ENCODE results near the gene CEP43. TPM values are rescaled to one million over a fixed set of nuclear protein-coding genes. Genes with fewer than 3 reads are reported as not detected.

The CEP43 gene
- total RNA-seq, 1 donor from 2014 or later, result 78.0 TPM

DNA sequence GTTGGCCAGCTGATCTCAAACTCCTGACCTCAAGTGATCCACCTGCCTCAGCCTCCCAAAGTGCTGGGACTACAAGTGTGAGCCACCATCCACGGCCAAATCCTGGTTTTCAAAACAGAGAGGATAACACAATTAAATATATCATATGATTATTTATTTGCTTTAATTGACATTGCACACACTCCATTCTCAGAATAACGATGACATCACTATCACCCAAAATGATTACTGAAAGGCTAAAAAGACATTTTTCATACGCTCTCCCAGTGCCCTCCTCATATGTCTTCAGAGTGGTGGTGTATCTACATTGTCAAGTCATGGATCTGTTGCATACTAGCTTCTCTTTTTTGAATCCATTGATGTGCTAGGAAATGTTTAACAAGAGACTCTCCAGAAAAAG lies 18.5 kb upstream of the CEP43 start:
- no peaks in the 10 kb centered on the region for H3K9me3 ChIP-seq (ENCODE audit: low read depth)
- Mint-ChIP-seq H3K9me3 (peaks cover 23% of the 10 kb centered on the region), H3K4me3 (no peak overlapping the region), H3K4me1 (no peaks in the 10 kb centered on the region), H3K36me3 (peaks cover 46% of the 10 kb centered on the region), H3K27me3 (ENCODE audit: insufficient read depth, low read depth) (no peaks in the 10 kb centered on the region), H3K27ac (no peak overlapping the region)
- H3K9ac ChIP-seq, result no peak overlapping the region
- peaks cover 10% of the 10 kb centered on the region for H3K79me2 ChIP-seq (ENCODE audit: low read depth)
- H2AFZ ChIP-seq (replicated peaks), result no peak overlapping the region
- H3K27ac ChIP-seq, result no peak overlapping the region
- H3K27me3 ChIP-seq, result no peaks in the 10 kb centered on the region
- no peaks in the 10 kb centered on the region for H3K36me3 ChIP-seq
- H3K4me1 ChIP-seq, result no peaks in the 10 kb centered on the region
- H4K20me1 ChIP-seq (ENCODE audit: low read depth), result no peaks in the 10 kb centered on the region
- DNase-seq (ENCODE audit: low spot score), result no peak
- no peaks in the 10 kb centered on the region for H3F3A ChIP-seq (ENCODE audit: low read depth)
- no peak for TF ChIP-seq EZH2 (IDR thresholded peaks at IDR 0.05)
- TF ChIP-seq, protein P1, sequence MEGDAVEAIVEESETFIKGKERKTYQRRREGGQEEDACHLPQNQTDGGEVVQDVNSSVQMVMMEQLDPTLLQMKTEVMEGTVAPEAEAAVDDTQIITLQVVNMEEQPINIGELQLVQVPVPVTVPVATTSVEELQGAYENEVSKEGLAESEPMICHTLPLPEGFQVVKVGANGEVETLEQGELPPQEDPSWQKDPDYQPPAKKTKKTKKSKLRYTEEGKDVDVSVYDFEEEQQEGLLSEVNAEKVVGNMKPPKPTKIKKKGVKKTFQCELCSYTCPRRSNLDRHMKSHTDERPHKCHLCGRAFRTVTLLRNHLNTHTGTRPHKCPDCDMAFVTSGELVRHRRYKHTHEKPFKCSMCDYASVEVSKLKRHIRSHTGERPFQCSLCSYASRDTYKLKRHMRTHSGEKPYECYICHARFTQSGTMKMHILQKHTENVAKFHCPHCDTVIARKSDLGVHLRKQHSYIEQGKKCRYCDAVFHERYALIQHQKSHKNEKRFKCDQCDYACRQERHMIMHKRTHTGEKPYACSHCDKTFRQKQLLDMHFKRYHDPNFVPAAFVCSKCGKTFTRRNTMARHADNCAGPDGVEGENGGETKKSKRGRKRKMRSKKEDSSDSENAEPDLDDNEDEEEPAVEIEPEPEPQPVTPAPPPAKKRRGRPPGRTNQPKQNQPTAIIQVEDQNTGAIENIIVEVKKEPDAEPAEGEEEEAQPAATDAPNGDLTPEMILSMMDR (IDR thresholded peaks at IDR 0.05), result no peak
- no peak for TF ChIP-seq EZH2phosphoT487 (IDR thresholded peaks at IDR 0.05)
- no peak overlapping the region for H3K4me3 ChIP-seq
- H3K4me2 ChIP-seq, result no peak overlapping the region

DNA sequence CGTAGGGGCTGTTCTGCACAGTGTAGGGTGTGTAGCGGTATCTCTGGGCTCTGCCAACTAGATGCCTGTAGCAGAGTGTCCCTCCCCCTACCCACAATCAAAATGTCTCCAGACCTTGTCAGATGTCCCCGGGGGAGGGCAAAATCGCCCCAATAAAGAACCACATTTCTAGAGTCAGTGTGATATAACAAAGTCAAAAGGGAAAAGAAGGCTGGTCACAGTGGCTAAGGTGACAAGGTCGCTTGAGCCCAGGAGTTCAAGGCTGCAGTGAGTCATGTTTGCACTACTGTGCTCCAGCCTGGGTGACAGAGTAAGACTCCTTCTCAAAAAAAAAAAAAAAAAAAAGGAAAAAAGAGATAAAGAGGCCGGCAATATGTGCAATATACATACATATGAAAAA lies 11.7 kb upstream of the CEP43 start:
- Histone ChIP-seq H3K4me1 (peaks cover 7% of the 10 kb centered on the region), H3K9ac (no peak overlapping the region), H3K27me3 (no peaks in the 10 kb centered on the region), H3K36me3 (no peaks in the 10 kb centered on the region), H2AFZ (replicated peaks) (no peak overlapping the region), H3K4me2 (no peak overlapping the region), H3K27ac (no peak overlapping the region), H3K79me2 (ENCODE audit: low read depth) (peaks cover 18% of the 10 kb centered on the region), H3K4me3 (no peak overlapping the region), H3F3A (ENCODE audit: low read depth) (peaks cover 7% of the 10 kb centered on the region), H4K20me1 (ENCODE audit: low read depth) (no peaks in the 10 kb centered on the region), H3K9me3 (ENCODE audit: low read depth) (no peaks in the 10 kb centered on the region)
- TF ChIP-seq, protein P1 (IDR thresholded peaks at IDR 0.05), result no peak
- no peak for TF ChIP-seq EZH2phosphoT487 (IDR thresholded peaks at IDR 0.05)
- TF ChIP-seq EZH2 (IDR thresholded peaks at IDR 0.05), result no peak
- Mint-ChIP-seq H3K4me1 (no peaks in the 10 kb centered on the region), H3K27me3 (ENCODE audit: insufficient read depth, low read depth) (peaks cover 2% of the 10 kb centered on the region), H3K4me3 (no peak overlapping the region), H3K27ac (no peak overlapping the region), H3K36me3 (peaks cover 37% of the 10 kb centered on the region), H3K9me3 (peaks cover 43% of the 10 kb centered on the region)
- no peak for DNase-seq (ENCODE audit: low spot score)

DNA sequence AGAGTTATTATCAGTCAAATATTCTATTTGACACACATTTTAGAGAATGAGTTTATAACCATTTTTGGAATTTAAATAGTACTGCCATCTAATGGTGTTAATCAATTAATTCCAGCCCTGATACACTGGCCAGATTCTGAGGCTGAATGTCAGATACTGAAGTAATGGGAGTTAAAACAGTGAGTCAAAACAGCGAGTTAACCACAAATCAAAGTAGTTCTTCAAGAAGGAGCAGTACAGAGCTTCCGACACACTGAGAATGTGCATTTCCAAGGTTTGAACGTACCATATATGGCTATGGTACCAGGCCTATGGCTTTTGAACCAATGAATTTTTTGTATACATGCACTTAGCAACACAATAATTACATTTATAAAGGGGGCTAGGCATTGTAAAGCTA lies 11.3 kb upstream of the CEP43 start:
- Mint-ChIP-seq H3K27me3 (ENCODE audit: insufficient read depth, low read depth) (peaks cover 2% of the 10 kb centered on the region), H3K9me3 (peaks cover 39% of the 10 kb centered on the region), H3K36me3 (peaks cover 37% of the 10 kb centered on the region), H3K4me1 (no peaks in the 10 kb centered on the region), H3K4me3 (no peak overlapping the region), H3K27ac (no peak overlapping the region)
- peaks cover 22% of the 10 kb centered on the region for H3K79me2 ChIP-seq (ENCODE audit: low read depth)
- no peak overlapping the region for H3K27ac ChIP-seq
- H3K36me3 ChIP-seq, result no peaks in the 10 kb centered on the region
- TF ChIP-seq EZH2 (IDR thresholded peaks at IDR 0.05) (no peak), EZH2phosphoT487 (IDR thresholded peaks at IDR 0.05) (no peak)
- TF ChIP-seq, protein P1 (IDR thresholded peaks at IDR 0.05), result no peak
- peaks cover 7% of the 10 kb centered on the region for H3F3A ChIP-seq (ENCODE audit: low read depth)
- no peak overlapping the region for H3K4me2 ChIP-seq
- no peak for DNase-seq (ENCODE audit: low spot score)
- H3K9me3 ChIP-seq (ENCODE audit: low read depth), result no peaks in the 10 kb centered on the region
- no peaks in the 10 kb centered on the region for H4K20me1 ChIP-seq (ENCODE audit: low read depth)
- no peak overlapping the region for H3K4me3 ChIP-seq
- no peak overlapping the region for H3K9ac ChIP-seq
- no peak overlapping the region for H2AFZ ChIP-seq (replicated peaks)
- peaks cover 7% of the 10 kb centered on the region for H3K4me1 ChIP-seq
- H3K27me3 ChIP-seq, result no peaks in the 10 kb centered on the region

Data from neural progenitor cell (in vitro differentiated cells).